ENCODE results near the gene MZT2A. TPM values are rescaled to one million over a fixed set of nuclear protein-coding genes. Genes with fewer than 3 reads are reported as not detected.
"Not testable (repeated sequence)": the region's sequence is repeated elsewhere in the genome, so short reads cannot be mapped to it uniquely, and the experiment has no call there.

The MZT2A gene, protein sequence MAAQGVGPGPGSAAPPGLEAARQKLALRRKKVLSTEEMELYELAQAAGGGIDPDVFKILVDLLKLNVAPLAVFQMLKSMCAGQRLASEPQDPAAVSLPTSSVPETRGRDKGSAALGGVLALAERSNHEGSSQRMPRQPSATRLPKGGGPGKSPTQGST
- 79.3 TPM for total RNA-seq
- long read RNA-seq, transcript MZT2A-201 (3 exons, 624 nt), result major isoform, 77 of 84 reads
- long read RNA-seq, partial matches to known transcripts, result 3 of 84 reads
- long read RNA-seq, other reads (novel, unspliced or antisense), result 1 of 84 reads

DNA sequence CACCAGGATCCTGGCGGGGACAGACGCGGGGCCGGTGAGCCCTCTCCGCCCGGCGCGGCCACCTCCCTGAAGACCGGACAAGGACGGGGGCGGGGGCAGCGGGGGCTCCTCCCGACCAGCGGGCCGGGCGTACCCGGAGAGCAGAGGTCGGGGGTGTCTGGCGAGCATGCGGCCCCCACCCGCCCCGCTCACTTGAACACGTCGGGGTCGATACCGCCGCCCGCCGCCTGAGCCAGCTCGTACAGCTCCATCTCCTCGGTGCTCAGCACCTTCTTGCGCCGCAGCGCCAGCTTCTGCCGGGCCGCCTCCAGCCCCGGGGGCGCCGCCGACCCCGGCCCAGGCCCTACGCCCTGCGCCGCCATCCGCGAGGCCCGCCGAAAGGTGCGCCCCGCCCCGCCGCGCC lies at the start of gene MZT2A:
TSS of gene MZT2A (minus strand) at position 383 of the 403 bp plus-strand sequence. CDS start at position 362, 21 bp downstream.
- not testable (repeated sequence) for DNase-seq (ENCODE audit: low spot score)
- intact Hi-C loops (cut with DNase I), result loop anchor here (10.0 kb wide), 1 partner anchor 183 kb away; no protein-coding TSS in a partner anchor

DNA sequence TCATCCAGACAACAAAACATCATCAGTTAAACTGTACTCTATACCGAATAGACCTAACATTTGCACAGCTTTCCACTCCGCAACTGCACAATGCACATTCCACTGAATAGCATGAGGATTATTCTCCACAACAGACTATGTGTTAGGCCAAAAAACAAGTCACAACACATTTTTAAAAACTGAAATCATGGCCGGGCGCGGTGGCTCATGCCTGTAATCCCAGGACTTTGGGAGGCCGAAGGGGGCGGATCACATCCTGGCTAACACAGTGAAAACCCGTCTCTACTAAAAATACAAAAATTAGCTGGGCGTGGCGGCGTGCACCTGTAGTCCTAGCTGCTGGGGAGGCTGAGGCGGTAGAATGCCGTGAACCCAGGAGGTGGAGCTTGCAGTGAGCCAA lies 46.7 kb upstream of the MZT2A start:
- intact Hi-C loops (cut with DNase I), result not testable (repeated sequence)

DNA sequence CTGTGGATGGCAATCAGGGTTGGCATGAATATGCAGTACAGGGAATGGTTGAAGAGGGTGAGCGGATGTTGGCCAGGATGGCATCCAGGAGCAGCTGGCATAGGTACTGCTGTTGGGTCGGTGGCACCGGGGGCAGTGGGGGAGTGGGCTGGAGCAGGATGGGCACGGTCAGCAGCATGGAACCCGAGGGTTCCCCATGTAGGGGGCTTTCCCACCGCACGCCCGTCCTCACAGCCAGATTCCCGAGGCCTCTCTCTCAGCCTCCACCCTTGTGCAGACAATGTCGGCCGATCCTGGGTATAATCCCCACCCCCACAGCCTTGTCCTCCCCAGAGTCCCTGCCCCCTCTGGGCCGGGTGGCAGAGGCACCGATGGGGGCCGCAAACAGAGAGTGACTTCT lies 44.6 kb upstream of the MZT2A start:
- intact Hi-C loops (cut with DNase I); DNase-seq (ENCODE audit: low spot score): not testable (repeated sequence)

More for the DNA sequence above, 46.7 kb upstream of the MZT2A start:
- DNase-seq (ENCODE audit: low spot score), result not testable (repeated sequence)

DNA sequence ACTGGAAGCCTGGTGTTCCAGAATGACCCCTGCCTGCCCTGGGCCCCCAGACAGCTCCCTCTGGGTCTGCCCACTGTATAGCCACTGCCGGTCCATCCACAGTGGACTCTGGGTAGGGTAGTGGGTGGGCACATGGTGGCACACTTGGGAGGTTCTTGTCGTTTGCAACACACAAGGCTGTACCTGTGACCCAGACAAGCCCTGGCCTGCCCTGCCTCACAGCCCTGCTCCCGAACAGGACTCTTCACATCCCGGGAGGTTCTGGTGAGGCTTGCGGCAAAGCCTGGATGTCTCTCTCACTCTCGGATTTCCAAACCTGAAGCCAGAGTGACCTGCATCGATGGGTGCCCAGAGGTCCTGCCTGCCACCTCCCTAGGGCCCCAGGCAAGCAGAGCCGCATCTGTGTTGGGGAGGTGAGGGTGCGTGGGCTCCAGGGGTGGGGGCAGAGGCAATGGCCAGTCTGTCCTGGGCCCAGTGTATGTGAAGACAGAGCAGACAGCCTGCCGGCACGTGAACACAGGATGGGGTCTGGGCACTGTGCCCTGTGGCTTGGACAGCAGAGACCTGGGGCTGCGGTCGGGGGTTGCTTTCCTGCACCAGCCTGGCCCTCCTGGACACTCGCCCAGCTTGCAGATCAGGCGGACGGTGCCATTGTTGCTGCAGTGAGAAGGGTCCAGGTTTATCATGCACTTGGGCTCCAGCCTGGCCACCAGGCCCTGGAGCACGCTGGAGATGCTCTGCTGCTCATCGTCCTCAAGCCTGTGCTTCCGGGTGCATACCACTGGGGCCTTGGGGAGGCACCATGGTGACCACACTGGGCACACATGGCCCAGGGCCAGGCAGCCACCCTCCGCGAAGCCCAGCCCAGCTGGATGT lies 44.0 kb upstream of the MZT2A start:
- DNase-seq (ENCODE audit: low spot score); intact Hi-C loops (cut with DNase I): not testable (repeated sequence)

DNA sequence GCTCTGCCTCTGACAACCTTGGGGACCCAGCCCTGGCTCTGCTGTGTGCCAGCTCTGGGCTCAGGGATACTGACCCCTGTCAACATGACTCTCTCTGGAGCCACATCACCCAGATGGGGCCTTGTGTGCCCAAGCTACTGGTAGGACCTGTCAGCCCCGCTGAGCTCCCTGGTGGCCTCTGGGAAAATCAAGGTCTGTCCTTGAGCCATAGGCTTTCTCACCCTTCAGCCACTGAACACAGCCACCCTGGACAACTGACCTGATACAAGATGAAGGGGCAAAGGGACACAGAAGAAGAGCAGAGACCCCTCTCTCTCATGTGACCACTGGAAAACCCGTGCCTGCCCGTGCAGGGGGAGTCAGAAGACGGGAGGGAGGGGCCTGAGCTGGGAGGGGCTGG lies 43.3 kb upstream of the MZT2A start:
- intact Hi-C loops (cut with DNase I), result no loop called here
- DNase-seq (ENCODE audit: low spot score), result no peak

DNA sequence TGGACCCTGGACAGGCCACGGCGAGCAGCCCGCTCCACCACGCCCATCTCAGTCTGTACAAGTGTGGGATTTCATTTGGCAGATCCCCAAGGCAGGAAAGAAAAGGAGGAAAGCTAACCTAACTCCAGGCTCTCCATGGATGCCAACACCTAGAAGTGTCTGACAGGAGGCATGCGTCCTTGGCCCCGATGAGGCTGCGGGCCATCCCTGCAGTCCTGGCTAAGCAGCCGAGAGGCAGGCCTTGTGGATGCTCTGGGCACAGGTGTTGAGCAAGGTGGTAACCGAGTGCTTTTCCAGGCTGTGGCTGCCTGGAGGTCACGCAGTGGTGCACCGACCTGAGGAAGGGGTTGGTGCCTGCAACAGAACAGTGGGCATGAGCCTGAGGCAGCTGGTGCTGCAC lies 42.8 kb upstream of the MZT2A start:
- intact Hi-C loops (cut with DNase I); DNase-seq (ENCODE audit: low spot score): not testable (repeated sequence)

DNA sequence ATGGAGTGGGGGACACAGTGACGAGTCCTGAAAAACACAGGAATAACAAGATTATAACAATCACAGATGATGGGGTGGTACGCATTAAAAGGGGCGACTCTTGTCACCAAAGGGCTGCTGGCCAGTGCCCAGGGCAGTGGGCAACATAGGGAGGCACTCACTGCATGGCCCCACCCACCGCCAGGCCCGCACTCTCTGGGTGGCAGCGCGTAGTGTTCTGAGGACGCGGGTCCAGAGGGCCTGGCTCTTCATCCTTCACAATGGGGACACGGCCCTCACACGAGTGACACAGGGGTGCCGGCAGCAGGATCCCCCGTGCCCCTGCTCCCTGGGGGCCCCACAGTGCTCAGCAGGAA lies 42.1 kb upstream of the MZT2A start:
- intact Hi-C loops (cut with DNase I), result not testable (repeated sequence)
- DNase-seq (ENCODE audit: low spot score), result peak; percentile 29

DNA sequence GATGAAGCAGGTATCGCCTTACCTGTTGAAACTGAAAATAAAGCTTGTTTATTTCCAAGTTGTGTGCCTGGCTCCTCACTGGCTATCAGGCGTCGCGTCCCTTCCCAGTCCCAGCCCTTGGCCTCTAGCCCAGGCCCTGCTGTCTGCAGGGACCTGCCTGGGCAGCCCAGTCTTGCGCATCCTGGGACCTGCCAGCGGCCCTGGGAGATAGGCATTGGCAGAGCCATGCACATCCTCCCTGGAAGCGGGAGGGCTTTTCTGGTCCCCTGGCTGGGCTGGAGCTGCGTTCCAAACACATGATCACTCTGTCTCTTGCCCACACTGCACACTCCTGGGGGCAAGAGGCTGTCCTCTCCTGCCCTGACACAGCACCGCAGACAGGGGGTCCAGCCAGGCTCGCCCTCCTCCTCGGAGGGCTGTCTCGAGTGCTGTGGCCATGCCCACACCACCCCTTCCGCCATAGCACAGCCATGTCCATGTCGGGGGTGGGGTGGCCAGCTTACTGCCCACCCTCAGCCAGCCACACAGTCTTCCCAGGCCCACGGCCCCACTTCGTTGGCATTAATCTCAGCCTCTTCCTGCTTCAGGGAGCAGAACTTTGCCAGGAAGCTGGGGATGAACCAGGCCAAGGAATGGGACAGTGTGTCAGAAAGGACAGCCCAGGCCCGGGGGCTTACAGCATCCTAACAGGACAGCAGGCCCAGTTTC lies 41.6 kb upstream of the MZT2A start:
- intact Hi-C loops (cut with DNase I), result not testable (repeated sequence)
- peak; percentile 71 for DNase-seq (ENCODE audit: low spot score)

DNA sequence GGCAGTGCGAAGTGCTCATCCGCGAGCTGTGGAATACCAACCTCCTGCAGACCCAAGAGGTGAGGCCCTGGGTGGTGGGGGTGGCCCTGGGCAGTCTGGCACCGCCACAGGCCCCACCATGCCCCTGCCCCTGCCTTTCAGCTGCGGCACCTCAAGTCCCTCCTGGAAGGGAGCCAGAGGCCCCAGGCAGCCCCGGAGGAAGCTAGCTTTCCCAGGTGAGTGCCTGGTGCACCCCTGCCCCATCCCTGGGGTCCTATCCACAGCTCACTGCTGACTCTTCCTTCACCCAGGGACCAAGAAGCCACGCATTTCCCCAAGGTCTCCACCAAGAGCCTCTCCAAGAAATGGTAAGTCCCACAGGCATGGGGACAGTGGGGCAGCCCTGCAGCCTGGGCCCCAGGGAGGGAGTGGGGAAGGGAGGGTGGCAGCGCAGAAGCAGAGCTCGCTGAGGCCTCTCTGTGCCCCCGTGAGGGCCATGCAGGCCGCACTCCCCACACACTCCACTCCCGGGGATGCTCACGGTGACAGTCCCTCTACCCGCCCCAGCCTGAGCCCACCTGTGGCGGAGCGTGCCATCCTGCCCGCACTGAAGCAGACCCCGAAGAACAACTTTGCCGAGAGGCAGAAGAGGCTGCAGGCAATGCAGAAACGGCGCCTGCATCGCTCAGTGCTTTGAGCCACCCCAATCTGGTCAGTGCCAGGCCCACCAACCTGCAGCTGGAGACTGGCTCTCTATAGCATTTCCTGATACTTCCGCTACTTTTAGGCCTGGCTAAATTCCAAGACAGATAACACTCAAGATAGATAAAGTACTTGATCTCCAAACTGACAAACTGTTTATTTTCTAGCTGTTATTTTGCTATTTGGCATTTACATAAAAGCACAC lies 40.8 kb upstream of the MZT2A start:
- peak; percentile 46 for DNase-seq (ENCODE audit: low spot score)
- intact Hi-C loops (cut with DNase I), result not testable (repeated sequence)

DNA sequence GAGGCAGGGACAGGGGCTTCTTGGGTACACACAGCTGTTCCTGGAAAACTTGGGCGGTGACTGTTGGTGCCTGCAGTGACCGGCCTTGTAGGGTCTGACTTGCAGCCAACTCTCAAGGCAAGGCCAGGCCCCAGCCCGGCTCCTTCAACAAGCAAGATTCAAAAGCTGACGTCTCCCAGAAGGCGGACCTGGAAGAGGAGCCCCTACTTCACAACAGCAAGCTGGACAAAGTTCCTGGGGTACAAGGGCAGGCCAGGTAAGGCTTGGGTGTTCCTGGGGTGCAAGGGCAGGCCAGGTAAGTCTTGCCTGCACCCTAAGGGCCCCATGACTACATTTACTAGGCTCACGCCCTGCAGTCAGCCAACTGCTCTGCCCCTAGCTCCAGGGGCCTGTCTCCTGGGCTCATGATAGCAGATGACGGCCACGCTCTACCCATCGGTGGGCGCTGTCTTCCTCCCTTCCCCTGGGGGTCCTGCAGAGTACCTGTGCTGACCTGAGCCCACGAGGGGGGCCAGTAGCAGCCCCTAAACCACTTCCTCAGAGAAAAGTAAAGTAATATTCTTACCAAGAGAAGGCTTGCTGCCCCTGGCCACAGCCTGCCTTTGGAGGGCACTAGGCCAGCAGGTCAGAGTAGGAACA lies 39.5 kb upstream of the MZT2A start:
- intact Hi-C loops (cut with DNase I), result not testable (repeated sequence)
- DNase-seq (ENCODE audit: low spot score), result peak; percentile 71

DNA sequence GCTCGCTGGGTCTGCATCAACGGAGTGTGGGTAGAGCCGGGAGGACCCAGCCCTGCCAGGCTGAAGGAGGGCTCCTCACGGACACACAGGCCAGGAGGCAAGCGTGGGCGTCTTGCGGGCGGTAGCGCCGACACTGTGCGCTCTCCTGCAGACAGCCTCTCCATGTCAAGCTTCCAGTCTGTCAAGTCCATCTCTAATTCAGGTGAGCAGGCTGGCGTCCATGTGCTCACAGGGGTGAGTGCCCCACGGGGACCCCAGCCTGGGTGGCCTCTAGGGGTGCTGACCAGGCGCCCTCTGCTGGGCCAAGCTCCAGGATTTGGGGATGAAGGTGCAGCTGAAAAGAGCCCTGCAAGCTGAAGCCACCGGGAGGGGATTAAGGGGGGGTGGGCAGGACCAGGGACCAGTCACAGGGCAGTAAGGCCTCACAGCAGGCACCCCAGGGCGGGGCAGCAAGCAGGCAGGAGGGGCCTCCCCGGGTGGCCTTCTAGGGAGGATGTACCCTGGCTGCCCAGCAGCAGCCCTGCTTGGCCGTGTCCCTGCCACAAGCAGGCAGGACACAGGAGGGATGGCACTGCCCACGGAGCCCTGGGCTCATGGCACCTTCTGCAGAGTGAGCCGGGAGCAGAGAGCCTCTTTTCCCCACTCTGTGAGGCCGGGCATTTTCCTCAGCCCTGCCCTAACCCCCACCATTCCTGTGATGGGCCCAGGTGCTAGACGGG lies 38.6 kb upstream of the MZT2A start:
- intact Hi-C loops (cut with DNase I), result not testable (repeated sequence)

DNA sequence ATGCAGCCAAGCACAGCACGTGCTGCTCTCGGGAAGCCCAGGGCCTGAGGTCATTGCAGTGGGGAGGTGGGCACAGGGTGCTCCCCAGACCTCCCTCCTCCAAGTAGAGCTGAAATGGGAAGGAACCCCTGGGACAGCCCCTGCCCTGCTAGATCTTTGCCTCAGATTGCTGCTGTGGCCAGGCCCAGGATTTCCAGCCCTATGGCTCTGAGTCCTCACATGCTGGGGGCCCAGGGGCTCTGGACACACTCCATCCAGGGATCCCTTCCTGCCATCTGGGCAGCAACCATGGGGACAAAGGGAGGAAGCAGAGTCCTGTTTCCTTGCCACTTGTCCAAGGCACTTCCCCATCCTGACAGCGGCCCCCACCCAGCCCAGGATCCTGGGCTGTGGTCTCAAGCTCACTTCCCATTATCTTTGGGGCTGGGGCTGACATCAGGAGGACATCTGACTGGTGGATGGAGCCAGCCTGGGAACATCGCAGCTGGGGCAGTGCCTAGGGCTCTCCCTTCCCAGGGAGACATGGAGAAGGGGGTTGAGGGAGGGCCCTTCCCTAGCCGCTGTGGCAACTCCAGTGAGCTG lies 37.8 kb upstream of the MZT2A start:
- DNase-seq (ENCODE audit: low spot score), result peak; percentile 70
- intact Hi-C loops (cut with DNase I), result not testable (repeated sequence)

More for the DNA sequence above, 38.6 kb upstream of the MZT2A start:
- DNase-seq (ENCODE audit: low spot score), result peak; percentile 74

DNA sequence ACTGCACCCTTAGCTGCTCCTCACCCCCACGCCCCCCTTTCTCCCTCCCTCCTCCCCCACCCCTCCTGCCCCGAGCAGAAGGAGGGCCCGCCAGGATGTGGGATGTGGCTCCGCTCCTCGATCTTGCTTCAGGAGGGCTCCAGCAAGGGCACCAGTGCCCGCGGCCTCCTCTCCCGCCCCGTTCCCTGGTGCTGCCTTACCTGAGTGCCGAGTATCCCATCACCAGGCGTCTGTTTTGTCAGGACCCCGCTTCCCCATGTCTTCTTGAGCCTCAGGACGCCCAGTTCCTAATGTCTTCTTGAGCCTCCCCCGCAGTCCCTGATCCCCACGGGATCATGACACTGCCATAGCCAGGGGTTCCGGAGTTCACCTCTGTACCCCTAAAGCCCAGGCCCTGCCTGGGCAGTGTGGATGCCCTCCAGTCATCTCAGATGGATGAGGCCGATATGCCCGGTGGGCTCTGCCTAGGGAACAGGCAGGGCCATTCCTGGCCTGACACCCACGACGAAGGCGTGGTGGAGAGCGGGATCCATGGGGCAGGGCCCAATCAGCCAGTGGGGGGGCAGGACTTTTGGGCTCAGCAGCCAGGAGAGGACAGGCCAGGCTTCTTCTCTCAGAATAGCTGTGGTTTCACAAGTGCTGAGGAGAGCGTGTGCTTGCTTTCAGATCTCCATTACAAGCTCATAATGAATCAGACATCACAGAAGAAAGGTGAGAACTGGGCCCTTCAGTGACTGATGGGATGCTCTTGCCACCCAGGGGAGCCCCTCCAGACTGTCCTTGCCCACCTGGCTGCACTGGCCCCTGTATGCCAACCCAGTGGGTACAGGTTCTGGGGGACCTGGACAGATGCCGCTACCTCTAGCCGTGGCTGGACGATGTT lies 37.0 kb upstream of the MZT2A start:
- intact Hi-C loops (cut with DNase I), result not testable (repeated sequence)
- peak; percentile 57 for DNase-seq (ENCODE audit: low spot score)

DNA sequence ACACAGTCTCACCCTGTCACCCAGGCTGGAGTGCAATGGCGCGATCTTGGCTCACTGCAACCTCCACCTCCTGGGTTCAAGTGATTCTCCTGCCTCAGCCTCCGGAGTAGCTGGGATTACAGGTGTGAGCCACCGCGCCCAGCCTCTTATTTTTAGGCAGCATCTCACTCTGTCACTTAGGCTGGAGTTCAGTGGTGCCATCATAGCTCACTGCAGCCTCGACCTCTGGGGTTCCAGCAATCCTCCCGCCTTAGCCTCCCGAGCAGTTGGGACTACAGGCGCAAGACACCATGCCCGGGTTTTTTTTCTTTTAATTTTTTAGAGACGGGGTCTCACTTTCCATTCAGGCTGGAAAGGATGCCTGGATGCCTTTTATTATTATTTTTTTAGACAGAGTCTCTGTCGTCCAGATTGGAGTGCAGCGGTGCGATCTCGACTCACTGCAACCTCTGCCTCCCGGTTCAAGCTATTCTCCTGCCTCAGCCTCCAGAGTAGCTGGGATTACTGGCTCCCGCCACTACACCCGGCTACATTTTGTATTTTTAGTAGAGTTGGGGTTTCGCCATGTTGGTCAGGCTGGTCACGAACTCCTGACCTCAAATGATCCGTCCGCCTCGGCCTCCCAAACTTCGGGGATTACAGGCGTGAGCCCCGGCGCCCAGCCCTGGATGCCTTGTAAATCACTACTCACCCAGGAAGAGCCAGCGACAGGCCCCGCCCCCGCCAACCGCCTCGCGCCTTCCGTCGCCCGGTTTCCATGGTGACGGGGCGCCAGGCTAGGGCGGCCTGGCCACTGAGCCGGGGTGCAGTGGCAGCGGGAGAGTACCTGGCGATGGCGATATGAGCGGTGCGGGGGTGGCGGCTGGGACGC lies 35.2 kb upstream of the MZT2A start, which contains the start of gene CCDC74A:
TSS of gene CCDC74A (plus strand) at position 758 of the 871 bp plus-strand sequence. CDS start at position 841, 83 bp downstream.
- DNase-seq (ENCODE audit: low spot score), result peak; percentile 77
- intact Hi-C loops (cut with DNase I), result not testable (repeated sequence)

DNA sequence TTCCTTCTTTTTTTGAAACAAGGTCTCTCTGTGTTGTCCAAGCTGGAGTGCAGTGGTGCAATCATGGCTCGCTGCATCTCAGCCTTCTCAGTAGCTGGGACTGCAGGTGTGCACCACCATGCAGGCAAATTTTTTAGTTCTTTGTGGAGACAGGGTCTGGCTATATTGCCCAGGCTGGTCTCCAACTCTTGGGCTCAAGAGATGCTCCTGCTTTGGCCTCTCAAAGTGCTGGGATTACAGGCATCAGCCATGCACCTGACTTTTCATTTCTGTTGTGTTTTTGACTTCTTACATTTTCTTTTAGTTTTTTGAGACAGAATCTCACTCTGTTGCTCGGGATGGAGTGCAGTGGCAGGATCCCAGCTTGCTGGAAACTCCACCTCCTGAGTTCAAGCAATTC lies 33.1 kb upstream of the MZT2A start:
- intact Hi-C loops (cut with DNase I), result not testable (repeated sequence)
- peak; percentile 17 for DNase-seq (ENCODE audit: low spot score)

Data from cardiac septum (tissue), 1 donor.